GM19025 (cell line): Measurements from ENCODE around the gene ECE2.

Experiments
- ATAC-seq: cut with Tn5 transposase; IDR thresholded peaks from one replicate; pipeline ENCODE4 v1.9.1; 2021; ENCODE audit warnings: mild to moderate bottlenecking, low read depth, moderate library complexity; ENCODE audit not compliant: unreplicated experiment

The ECE2 gene

DNA sequence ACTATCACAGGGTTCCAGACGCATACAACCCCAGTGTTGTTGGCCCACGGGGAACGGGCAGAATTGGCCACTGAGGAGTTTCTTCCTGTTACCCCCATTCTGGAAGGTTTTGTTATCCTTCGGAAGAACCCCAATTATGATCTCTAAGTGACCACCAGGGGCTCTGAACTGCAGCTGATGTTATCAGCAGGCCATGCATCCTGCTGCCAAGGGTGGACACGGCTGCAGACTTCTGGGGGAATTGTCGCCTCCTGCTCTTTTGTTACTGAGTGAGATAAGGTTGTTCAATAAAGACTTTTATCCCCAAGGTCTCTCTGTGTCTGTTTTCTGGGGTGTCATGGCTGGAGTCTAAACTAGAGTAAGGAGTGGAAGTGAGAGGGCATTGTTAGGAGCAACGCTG lies 32.9 kb downstream of the ECE2 start:
- ATAC-seq: no peak

DNA sequence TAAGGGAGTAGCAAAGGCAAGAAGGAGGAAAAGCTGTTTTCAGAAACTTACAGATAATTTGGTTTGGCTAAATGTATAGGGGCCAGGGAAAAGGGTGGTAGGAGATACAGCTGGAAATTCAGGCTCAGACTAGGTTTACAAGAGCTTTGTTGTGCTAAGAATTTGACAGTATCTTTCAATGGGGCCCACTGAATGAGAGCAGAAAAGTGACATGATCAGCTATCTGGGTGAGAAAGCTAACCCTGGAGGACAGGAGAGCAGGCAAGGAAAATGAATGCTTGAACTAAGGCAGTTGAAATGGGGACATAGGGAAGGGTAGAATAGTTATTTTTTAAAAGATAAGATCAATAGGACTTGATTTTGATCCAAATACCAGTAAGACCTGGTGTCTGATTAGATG lies 35.8 kb downstream of the ECE2 start:
- ATAC-seq: no peak

DNA sequence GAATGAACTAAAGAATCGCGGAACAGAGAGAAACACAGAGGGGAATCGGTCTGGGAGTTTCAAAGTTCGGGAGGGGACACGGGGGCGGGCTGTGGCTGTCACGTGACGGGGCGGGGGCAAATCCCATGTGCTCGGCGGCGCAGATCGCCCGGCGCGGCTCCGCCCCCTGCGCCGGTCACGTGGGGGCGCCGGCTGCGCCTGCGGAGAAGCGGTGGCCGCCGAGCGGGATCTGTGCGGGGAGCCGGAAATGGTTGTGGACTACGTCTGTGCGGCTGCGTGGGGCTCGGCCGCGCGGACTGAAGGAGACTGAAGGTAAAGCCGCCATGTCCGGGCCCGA lies 38.5 kb downstream of the ECE2 start, which contains the start of gene EIF4G1:
Gene EIF4G1 (plus strand): TSS at position 244 of the 337 bp plus-strand sequence. CDS start 1,191 bp downstream, outside the sequence.
- peak; percentile 80 for ATAC-seq

DNA sequence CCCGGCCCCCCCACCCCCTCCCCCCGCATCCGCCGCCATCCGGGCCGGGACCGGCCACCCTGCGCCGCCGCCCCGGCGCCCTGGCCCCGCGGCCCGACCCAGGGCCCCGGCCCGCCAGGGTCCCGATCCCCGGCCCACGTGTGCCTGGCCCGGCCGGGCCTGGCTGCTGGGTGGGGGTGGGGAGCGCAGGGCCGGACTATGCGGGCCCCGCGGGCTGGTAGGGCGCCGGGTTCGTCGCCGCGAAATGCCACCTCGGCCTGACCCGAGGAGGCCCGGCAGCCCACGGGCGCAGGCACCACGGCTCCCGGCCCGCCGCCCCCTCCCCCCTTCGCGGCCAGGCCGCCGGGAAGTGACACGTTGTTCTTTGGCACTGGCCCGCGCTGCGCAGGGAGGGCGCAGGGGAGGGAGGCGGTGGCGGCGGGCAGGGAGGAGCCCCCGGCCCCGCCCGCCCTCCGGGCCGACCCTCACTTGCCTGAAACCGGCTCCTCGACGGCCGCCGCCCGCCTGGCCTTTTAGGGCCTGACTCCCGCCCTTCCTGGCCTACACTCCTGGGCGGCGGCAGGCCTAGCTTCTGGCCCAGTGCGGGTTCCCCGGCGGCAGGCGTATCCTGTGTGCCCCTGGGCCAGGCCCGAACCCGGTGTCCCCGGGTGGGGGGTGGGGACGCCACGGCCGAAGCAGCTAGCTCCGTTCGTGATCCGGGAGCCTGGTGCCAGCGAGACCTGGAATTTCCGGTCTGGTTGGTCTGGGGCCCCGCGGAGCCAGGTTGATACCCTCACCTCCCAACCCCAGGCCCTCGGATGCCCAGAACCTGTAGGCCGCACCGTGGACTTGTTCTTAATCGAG lies 39.1 kb downstream of the ECE2 start:
- peak; percentile 48 for ATAC-seq

DNA sequence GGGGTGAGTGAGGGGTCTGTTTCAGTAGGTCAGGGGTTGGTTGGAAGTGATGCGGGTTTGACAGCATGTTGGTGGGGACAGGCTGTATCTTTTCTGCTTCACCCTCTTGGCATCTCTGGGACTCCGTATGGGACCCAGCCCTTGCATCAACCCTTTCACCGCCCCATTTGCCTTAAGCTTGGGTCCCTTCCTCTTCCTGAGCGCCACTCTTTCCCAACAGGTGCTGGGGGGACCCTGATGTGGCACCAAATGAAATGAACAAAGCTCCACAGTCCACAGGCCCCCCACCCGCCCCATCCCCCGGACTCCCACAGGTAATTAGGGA lies 39.7 kb downstream of the ECE2 start:
- ATAC-seq: no peak

DNA sequence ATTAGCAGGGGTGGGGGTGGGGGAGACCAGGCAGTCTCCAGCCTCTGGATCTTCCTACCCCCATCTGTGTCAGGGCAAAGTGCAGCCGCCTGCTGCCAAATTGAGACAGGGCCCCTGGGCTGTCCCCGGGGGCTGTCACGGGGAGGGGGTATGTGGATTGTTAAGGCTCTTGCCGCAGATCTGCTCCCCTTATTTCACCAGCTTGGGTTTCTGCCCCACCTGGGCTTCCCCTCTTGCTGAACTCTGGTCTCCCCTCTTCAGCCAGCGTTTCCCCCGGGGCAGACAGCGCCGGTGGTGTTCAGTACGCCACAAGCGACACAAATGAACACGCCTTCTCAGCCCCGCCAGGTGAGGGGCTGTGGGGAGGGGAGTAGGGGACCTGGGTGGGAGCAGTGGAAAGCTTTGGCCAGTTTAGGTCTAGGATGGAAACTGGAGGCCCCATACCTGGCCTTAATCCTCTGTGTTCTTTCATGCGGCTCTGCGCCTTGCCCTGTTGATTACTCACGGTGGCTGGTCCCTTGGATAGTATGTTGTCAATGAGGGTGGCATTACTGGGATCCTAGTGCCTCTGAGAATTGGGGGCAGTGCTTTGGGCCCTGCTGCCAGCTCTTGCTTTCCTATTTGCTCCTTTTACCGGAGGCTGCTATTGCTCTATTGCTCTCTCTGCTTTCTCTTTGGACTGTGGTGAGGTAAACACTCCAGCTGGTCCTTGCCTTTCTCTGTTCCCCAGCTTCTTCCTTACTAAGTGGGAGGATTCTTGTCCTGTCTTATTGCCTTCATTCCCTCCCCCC lies 40.2 kb downstream of the ECE2 start:
- no peak for ATAC-seq

DNA sequence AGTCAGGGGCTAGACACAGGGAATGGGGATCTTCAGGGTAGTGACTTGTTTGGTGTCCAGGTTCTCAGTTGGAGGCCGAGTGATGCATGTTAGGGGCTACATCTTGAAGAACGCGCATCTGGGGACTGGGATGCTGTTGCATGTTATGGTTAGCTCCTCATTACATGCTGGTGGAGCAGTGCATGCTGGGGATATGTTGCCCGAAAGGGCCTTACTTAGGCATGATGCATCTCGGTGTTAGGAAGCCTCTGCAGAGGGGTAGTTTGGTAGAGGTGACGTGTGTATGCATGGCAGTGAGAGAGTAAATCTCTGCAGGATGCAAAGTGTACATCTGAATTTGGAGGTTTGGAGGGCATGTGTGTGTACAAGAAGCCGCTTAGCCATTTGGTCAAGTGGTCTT lies 41.0 kb downstream of the ECE2 start:
- ATAC-seq: no peak

DNA sequence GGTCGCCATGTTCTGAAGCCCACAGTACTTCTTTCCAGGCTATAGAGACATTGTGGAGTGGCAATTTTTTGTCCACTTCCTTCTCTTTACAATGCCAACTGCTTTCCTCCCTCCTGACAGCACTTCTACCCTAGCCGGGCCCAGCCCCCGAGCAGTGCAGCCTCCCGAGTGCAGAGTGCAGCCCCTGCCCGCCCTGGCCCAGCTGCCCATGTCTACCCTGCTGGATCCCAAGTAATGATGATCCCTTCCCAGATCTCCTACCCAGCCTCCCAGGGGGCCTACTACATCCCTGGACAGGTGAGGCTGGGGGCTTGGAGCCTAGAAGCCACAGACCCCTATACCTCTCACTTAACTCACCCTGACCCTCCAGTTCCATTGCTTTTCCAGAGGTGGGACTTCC lies 41.4 kb downstream of the ECE2 start:
- ATAC-seq: no peak

DNA sequence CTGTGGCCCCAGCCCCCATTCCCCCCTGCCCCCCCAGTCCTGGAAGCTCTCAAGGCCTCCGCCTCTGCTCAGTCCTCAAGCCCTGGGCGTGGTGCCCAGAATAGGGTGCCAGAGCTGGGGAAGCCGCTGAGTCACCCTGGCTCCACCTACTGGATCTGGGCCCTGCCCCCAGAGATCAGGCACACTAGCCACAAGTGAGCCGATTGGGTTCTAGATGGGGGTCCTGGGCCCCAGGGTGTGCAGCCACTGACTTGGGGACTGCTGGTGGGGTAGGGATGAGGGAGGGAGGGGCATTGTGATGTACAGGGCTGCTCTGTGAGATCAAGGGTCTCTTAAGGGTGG lies 44.3 kb downstream of the ECE2 start:
- ATAC-seq: no peak

DNA sequence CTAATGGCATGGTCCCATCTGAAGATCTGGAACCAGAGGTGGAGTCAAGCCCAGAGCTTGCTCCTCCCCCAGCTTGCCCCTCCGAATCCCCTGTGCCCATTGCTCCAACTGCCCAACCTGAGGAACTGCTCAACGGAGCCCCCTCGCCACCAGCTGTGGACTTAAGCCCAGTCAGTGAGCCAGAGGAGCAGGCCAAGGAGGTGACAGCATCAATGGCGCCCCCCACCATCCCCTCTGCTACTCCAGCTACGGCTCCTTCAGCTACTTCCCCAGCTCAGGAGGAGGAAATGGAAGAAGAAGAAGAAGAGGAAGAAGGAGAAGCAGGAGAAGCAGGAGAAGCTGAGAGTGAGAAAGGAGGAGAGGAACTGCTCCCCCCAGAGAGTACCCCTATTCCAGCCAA lies 45.8 kb downstream of the ECE2 start:
- ATAC-seq: no peak

DNA sequence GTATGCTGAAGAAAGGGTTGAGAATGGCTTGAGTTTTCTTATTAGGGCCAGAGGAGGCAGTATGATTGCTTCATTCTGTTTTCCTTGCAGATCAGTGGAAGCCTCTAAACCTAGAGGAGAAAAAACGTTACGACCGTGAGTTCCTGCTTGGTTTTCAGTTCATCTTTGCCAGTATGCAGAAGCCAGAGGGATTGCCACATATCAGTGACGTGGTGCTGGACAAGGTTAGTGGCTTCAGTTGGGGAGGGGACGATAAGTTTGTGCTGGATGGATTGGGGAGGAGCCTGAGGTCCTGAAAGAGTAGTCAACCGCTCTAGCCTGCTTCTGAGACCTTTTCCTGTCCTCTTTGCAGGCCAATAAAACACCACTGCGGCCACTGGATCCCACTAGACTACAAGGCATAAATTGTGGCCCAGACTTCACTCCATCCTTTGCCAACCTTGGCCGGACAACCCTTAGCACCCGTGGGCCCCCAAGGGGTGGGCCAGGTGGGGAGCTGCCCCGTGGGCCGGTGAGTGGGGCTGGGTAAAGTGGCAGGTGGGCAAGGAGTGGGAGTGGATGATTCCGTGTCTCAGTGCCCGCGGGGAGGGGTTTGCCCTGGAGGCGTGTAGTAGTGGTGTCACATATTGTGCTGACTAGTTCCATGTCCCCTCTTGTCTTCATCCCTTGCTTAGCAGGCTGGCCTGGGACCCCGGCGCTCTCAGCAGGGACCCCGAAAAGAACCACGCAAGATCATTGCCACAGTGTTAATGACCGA lies 47.1 kb downstream of the ECE2 start:
- no peak for ATAC-seq

DNA sequence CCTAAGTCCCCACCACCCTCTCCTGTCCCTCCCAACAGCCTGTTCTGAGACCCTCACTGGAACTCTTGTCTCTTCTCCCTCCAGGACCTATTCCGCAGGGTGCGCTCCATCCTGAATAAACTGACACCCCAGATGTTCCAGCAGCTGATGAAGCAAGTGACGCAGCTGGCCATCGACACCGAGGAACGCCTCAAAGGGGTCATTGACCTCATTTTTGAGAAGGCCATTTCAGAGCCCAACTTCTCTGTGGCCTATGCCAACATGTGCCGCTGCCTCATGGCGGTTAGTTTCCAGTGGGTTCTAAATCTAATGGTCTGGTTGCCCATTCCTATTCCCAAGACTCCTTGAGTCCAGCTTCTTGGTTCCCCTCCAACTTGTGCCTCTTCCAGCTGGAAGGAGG lies 47.9 kb downstream of the ECE2 start:
- no peak for ATAC-seq

DNA sequence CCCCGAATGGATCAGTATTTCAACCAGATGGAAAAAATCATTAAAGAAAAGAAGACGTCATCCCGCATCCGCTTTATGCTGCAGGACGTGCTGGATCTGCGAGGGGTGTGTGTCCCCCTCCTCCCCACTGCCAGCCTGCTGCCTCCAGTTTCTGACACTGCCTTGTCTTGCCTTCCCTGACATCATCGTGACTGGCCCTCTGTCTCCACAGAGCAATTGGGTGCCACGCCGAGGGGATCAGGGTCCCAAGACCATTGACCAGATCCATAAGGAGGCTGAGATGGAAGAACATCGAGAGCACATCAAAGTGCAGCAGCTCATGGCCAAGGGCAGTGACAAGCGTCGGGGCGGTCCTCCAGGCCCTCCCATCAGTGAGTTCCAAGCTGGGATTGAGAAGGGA lies 49.4 kb downstream of the ECE2 start:
- ATAC-seq: no peak

DNA sequence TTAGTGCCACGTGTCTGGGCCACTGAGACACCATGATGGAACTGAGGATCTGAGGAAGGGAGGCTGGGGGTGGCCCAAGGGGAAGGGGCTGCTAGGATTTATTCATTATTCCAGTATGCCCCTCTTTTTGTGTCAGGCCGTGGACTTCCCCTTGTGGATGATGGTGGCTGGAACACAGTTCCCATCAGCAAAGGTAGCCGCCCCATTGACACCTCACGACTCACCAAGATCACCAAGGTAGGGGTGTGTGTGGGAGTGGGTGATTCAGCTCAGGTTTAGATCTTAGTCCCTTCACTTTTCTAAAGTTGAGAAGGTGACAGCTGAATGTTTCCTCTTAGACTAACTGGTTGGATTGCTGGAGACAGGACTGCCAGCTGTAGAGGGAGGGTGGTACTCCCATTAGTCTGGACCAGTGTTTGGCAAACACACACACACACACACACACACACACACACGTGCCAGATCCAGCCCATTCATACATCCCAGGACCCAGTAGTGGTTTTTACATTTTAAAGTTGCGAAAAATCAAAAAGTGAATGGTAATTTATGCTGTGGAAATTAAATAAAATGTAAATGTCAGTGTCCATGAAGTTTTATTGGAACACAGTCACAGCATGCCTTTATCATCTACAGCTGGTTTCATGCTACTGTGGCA lies 50.0 kb downstream of the ECE2 start:
- no peak for ATAC-seq

DNA sequence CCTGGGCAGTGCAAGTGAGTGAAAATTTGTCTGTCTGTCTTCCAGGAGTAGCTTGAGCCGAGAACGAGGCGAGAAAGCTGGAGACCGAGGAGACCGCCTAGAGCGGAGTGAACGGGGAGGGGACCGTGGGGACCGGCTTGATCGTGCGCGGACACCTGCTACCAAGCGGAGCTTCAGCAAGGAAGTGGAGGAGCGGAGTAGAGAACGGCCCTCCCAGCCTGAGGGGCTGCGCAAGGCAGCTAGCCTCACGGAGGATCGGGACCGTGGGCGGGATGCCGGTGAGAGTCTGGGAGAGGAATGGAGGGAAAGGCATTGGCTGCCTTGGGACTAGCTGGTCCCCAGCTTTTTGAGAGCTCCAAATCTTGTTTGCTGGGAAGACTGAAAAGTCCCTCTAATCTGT lies 51.3 kb downstream of the ECE2 start:
- no peak for ATAC-seq

DNA sequence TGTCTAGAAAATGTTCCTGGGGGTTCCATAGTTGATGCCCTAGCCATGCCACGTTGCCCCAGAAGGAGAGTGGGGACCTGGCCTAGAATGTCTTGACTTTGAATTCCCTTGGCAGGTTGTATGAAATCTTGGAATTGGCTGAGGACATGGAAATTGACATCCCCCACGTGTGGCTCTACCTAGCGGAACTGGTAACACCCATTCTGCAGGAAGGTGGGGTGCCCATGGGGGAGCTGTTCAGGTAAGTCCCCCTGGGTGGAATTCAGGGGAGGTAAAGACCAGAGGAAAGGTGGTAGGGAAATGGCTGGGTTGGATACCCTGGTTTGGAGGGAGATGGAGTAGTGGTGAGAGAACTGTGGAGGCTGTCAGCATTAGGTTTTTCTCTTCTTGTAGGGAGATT lies 52.7 kb downstream of the ECE2 start:
- no peak for ATAC-seq

DNA sequence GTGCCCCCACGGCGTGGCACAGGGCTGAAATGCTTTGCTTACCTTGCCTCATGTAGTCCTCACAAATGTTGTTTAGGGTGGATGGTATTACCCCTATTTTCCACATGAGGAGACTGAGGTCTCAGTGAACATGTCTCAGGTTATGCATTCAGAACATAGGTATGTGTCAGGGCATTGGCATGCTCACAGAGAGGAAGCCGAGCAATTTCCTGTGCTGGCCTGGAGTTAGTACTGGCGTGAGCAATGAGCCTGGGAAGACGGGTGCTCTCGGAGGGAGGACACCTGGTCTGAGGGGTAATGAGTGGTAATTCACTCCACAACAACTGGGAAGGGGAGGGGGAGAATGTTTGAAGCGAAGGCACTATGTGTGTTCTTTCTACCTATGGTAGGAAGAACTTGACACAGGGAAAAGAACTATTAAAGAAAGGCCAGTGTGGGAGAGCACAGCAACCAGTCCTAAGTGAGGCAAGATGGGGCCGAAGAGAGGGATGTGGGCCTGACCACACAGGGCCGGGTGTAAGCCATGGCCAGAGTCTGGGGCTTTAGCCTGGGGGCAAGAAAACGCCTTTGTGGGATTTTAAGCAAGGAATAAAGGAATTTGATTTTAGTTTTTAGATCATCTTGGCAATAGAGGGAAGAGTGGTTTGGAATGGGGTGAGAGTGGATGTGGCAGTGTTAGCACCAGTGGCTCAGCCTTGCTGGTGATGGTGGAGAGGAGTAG lies 56.7 kb downstream of the ECE2 start:
- ATAC-seq: no peak

DNA sequence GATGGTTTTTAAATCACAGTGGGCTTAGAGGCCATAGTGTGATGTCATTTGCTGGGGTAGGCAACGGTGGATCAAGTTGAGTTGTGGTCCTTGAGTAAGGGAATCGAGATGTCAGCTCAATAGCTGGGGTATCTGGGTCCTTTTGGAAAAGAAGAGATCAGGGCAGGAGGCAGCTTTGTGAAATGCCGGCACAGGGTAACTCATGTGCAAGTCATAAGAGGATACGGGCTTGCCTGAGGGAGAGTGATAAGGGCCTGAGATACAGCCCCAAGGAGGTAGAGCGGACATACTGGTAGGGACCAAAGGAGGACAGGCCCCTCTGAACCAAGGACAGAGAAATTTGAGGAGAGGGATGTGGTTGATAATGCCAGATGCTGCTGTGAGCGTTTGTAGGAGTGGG lies 57.4 kb downstream of the ECE2 start:
- no peak for ATAC-seq

DNA sequence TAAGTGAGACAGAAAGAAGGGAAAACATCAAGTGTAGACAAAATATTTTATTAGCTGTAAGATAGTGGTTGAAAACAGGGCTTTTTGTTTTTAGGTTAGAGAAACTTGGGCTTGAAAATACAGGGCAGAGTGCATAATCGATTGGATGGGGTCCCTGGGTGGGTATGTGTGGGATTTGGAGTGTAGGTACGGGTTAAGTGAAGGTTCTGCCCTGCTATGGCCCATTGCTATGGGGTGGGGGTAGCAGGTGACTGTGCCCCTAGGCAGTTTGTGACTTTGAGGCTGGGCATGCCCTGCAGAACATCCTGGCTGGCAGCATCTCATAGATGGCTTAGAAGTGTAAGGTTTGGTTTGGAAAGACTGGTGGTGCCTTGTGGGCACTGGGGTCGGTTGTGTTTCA lies 57.9 kb downstream of the ECE2 start:
- no peak for ATAC-seq

DNA sequence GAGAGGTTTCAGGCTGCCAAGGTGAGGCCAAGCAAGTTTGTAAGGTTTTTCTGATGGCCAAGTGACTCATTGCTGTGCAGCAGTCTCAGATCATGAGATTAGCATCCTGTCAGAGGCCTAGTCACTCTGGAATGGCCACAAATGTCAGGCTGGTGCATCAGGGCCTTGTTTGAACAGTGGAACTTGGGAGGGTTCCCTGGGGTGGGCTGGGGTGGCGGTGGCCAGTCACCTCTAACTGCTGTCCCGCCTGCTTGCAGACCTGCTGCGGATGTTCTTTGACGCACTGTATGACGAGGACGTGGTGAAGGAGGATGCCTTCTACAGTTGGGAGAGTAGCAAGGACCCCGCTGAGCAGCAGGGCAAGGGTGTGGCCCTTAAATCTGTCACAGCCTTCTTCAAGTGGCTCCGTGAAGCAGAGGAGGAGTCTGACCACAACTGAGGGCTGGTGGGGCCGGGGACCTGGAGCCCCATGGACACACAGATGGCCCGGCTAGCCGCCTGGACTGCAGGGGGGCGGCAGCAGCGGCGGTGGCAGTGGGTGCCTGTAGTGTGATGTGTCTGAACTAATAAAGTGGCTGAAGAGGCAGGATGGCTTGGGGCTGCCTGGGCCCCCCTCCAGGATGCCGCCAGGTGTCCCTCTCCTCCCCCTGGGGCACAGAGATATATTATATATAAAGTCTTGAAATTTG lies 58.8 kb downstream of the ECE2 start:
- no peak for ATAC-seq
